HepG2 (cell line): Measurements from ENCODE around the gene KIF1C. TPM values are rescaled to one million over a fixed set of nuclear protein-coding genes. Genes with fewer than 3 reads are reported as not detected.

Source experiments
- CREB1 ChIP-seq, 2 experiments: fragments of 450-650 bp in 1 of 2; IDR thresholded peaks; 2 replicates each; pipeline ENCODE4 v1.6.1; 2016 to 2017; ENCODE audit warnings: control low read depth in 1 of 2, mild to moderate bottlenecking in 1 of 2, missing compliant biosample characterization in 1 of 2, missing genetic modification characterization in 1 of 2
- ELK4 ChIP-seq: sonication (generic); formaldehyde crosslinking; IDR thresholded peaks from 2 replicates; pipeline ENCODE4 v1.9.0; 2021; ENCODE audit warnings: missing genetic modification reagents, borderline replicate concordance
- ERF ChIP-seq: IDR thresholded peaks from 2 replicates; pipeline ENCODE4 v1.6.1; 2018; ENCODE audit warnings: missing biosample characterization, missing genetic modification reagents
- KMT2B ChIP-seq: IDR thresholded peaks from 2 replicates; pipeline ENCODE4 v1.6.1; 2016; ENCODE audit warnings: missing genetic modification reagents, missing compliant biosample characterization
- LCORL ChIP-seq, 2 experiments: fragments of 450-650 bp in 1 of 2; sonication (generic) in 1 of 2; formaldehyde crosslinking in 1 of 2; IDR thresholded peaks; 2 replicates each; pipeline versions ENCODE4 v1.5.0 to v1.6.1; 2017 to 2020; ENCODE audit warnings: antibody characterized with exemption in 1 of 2, missing genetic modification reagents in 1 of 2
- MTERF4 ChIP-seq: sonication (generic); formaldehyde crosslinking; IDR thresholded peaks from 2 replicates; pipeline ENCODE4 v1.8.0; 2023; ENCODE audit warnings: mild to moderate bottlenecking, missing genetic modification reagents
- MXD4 ChIP-seq: IDR thresholded peaks from 2 replicates; pipeline ENCODE4 v1.6.1; 2016; ENCODE audit warnings: mild to moderate bottlenecking, missing biosample characterization, missing genetic modification reagents
- RCOR2 ChIP-seq: IDR thresholded peaks from 2 replicates; pipeline ENCODE4 v1.6.1; 2016; ENCODE audit warnings: missing biosample characterization, missing genetic modification reagents
- SP1 ChIP-seq, 2 experiments: fragments of 450-650 bp in 1 of 2; sonication (generic) in 1 of 2; formaldehyde crosslinking in 1 of 2; IDR thresholded peaks; 2 replicates each; pipeline versions ENCODE4 v1.4.0 to v1.6.1; 2016 to 2020; ENCODE audit warnings: missing genetic modification reagents in 1 of 2
- SP4 ChIP-seq: sonication (generic); formaldehyde crosslinking; IDR thresholded peaks from 2 replicates; pipeline ENCODE4 v1.8.1; 2023; ENCODE audit warnings: mild to moderate bottlenecking, missing genetic modification reagents
- TCF12 ChIP-seq, 2 experiments: fragments of 450-650 bp in 1 of 2; sonication (generic) in 1 of 2; formaldehyde crosslinking in 1 of 2; IDR thresholded peaks; 2 replicates each; pipeline versions ENCODE4 v1.6.1 to v1.8.0; 2017 to 2022; ENCODE audit warnings: antibody characterized with exemption in 1 of 2, mild to moderate bottlenecking in 1 of 2, missing genetic modification reagents in 1 of 2, moderate library complexity in 1 of 2
- ZNF329 ChIP-seq: sonication (generic); formaldehyde crosslinking; IDR thresholded peaks from 2 replicates; pipeline ENCODE4 v1.9.0; 2021; ENCODE audit warnings: low read depth, mild to moderate bottlenecking, missing genetic modification reagents
- ZNF407 ChIP-seq: sonication (generic); formaldehyde crosslinking; IDR thresholded peaks from one replicate; pipeline ENCODE4 v1.5.1; 2020; ENCODE audit warnings: mild to moderate bottlenecking, missing genetic modification reagents; ENCODE audit errors: not compliant biosample characterization
- ZNF432 ChIP-seq: sonication (generic); formaldehyde crosslinking; IDR thresholded peaks from 2 replicates; pipeline ENCODE4 v1.5.0; 2020; ENCODE audit warnings: missing genetic modification reagents, mild to moderate bottlenecking, borderline replicate concordance
- ZNF501 ChIP-seq: sonication (generic); formaldehyde crosslinking; IDR thresholded peaks from 2 replicates; pipeline ENCODE4 v1.5.1; 2020; ENCODE audit warnings: mild to moderate bottlenecking, moderate library complexity, missing genetic modification reagents
- ZNF547 ChIP-seq: sonication (generic); formaldehyde crosslinking; IDR thresholded peaks from 2 replicates; pipeline ENCODE4 v1.5.1; 2020; ENCODE audit warnings: mild to moderate bottlenecking, missing genetic modification reagents
- ZNF850 ChIP-seq: sonication (generic); formaldehyde crosslinking; conservative IDR thresholded peaks from 2 replicates; pipeline ENCODE4 v1.9.0; 2021; ENCODE audit warnings: mild to moderate bottlenecking, missing genetic modification reagents
- polyA plus RNA-seq, 8 experiments: library from polyadenylated mRNA; depleted of rRNA in 3 of 8; stranded (reverse) in 7 of 8; unstranded in 1 of 8; fragments of >200 nt; fragmentation: Illumina TruSeq in 4 of 8; extraction: Trizol in 4 of 8; gene quantifications; 2 replicates each; pipeline versions ENCODE4 v1.2.1 to v1.2.3, GENCODE V29; 2011 to 2016; ENCODE audit warnings: low read depth in 4 of 8, missing spikeins in 1 of 8, mixed read lengths in 1 of 8; ENCODE audit not compliant: insufficient read depth in 1 of 8
- total RNA-seq, 5 experiments: library from RNA; depleted of rRNA; stranded (reverse); fragments of >200 nt; fragmentation: Illumina TruSeq; extraction: Trizol; gene quantifications; 2 replicates each; pipeline ENCODE4 v1.2.3, GENCODE V29; 2016; ENCODE audit warnings: low read depth in 1 of 5

The KIF1C gene
- total and polyA plus RNA-seq, 2 of the 13 experiments (the other 11 are each of a cell fraction or from before 2014, with no cell fraction given) = 70.0 to 104 TPM

GRCh38 chr17:4997302-4998026 lies at the start of gene KIF1C, which contains the start of gene INCA1 (continued):
- TF ChIP-seq ELK4 = no peak
- TF ChIP-seq RCOR2 (CRISPR knock-in tag) = no peak
- TF ChIP-seq ERF (CRISPR knock-in tag) = peak; percentile 75
- peak; percentile 54 for TF ChIP-seq ZNF407 (CRISPR knock-in tag)
- TF ChIP-seq CREB1 (IDR thresholded peaks at IDR 0.05) = 0 out of 2 replicates have a peak, but pooled peaks have one; percentile 14
- no peak for TF ChIP-seq CREB1 (CRISPR knock-in tag; IDR thresholded peaks at IDR 0.05)
- peak; percentile 56; the same call in 1 of the 2 replicates for TF ChIP-seq ZNF501 (CRISPR knock-in tag)
- 0 out of 2 replicates have a peak, but pooled peaks have one; percentile 66 for TF ChIP-seq ZNF850 (CRISPR knock-in tag)
- TF ChIP-seq LCORL (IDR thresholded peaks at IDR 0.05) = no peak
- TF ChIP-seq LCORL (CRISPR knock-in tag; IDR thresholded peaks at IDR 0.05) = no peak
- 0 out of 2 replicates have a peak, but pooled peaks have one; percentile 23 for TF ChIP-seq ZNF329 (CRISPR knock-in tag)
- TF ChIP-seq SP1 (IDR thresholded peaks at IDR 0.05) = 0 out of 2 replicates have a peak, but pooled peaks have one; percentile 52
- TF ChIP-seq SP1 (CRISPR knock-in tag; IDR thresholded peaks at IDR 0.05) = peak; percentile 89
- TF ChIP-seq MXD4 = no peak
- 0 out of 2 replicates have a peak, but pooled peaks have one; percentile 27 for TF ChIP-seq KMT2B
- no peak for TF ChIP-seq TCF12 (IDR thresholded peaks at IDR 0.05)
- TF ChIP-seq TCF12 (CRISPR knock-in tag; IDR thresholded peaks at IDR 0.05) = no peak
- no peak; the same call in 1 of the 2 replicates for TF ChIP-seq MTERF4
- peak; percentile 98 for TF ChIP-seq SP4
- peak; percentile 51; the same call in 1 of the 2 replicates for TF ChIP-seq ZNF547
- TF ChIP-seq ZNF432 (CRISPR knock-in tag) = no peak
